ENCODE results near the gene LAMA2. TPM values are rescaled to one million over a fixed set of nuclear protein-coding genes. Genes with fewer than 3 reads are reported as not detected.

LAMA2 gene
- total RNA-seq, 4 donors from 2014 or later, result 115 to 153 (median 134) TPM

DNA sequence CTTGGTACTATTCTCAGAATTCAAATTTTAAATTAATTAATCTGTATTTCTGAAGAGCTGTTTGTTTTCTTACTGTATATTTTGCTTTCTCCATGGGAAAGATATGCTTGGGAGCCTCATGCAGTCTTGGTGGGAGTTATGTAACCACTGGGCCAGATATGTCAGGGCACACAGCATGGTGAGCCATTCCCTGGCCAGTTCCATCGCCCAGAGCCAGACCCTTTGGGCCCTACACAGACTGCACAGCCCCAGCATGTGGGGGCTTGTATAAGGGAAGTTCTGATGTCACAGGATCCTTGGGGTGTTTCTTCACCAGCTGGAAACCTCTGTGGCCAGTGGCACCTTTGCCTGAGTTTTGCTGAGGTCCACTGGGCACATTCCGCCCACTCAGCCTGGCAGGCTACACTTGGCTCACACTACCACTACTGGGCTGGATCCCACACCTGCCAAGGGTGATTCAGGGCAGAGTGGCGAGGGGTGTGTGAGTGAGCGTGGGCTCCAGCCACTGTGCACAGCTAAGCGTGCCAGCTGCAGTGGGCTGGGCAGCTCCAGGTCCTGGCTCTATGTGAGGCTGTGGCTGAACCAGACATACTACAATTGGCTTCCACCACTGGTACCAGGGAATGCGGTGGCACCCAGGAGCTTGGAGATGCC lies 533.5 kb downstream of the LAMA2 start:
- Histone ChIP-seq H3K27me3 (no peaks in the 10 kb centered on the region), H3K4me3 (no peak overlapping the region), H3K9me3 (no peaks in the 10 kb centered on the region), H3K36me3 (peaks cover 0 to 24% (median 0%) of the 10 kb centered on the region in 4 donors), H3K27ac (replicated peaks in 1 of 4) (no peak overlapping the region), H3K4me1 (no peaks in the 10 kb centered on the region)
- intact Hi-C loops (cut with DNase I), result no loop called here
- no peak for DNase-seq (ENCODE audit: extremely low spot score)
- TF ChIP-seq, protein P1, sequence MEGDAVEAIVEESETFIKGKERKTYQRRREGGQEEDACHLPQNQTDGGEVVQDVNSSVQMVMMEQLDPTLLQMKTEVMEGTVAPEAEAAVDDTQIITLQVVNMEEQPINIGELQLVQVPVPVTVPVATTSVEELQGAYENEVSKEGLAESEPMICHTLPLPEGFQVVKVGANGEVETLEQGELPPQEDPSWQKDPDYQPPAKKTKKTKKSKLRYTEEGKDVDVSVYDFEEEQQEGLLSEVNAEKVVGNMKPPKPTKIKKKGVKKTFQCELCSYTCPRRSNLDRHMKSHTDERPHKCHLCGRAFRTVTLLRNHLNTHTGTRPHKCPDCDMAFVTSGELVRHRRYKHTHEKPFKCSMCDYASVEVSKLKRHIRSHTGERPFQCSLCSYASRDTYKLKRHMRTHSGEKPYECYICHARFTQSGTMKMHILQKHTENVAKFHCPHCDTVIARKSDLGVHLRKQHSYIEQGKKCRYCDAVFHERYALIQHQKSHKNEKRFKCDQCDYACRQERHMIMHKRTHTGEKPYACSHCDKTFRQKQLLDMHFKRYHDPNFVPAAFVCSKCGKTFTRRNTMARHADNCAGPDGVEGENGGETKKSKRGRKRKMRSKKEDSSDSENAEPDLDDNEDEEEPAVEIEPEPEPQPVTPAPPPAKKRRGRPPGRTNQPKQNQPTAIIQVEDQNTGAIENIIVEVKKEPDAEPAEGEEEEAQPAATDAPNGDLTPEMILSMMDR (IDR thresholded peaks at IDR 0.05), result no peak
- 75% methylated on average over 1 of the region's 6 CpGs for WGBS

DNA sequence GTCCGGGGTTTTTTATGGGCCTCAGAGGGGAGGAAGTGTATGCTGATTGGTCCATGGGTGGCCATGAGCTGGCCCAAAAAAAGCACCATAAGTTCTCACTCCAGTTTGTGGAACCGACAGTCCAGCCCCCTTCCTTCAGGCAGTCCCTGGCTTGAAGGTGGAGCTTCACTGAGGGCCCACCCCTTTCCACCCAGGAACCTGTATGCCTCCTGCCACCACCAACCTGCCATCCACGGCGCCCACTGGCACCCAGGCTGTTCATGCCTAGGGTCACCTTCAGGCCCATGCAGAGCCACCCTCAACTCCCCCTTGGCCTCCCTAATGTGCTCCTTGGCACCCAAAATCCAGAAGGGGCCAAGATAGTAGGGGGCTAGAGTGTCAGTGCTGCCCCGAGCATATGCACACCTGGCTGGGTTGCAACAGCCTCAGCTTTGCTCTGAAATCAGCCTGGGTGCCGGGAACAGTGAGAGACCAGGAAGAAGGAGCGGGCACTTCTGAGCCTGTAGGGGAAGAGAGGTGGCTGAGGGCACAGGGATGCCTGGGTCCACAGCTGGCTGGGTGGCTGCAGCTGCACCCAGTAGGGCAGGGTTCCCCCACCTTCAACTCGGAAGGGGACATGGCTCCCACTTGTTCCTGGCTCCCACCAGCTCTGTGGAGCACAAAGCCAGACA lies 534.6 kb downstream of the LAMA2 start:
- Histone ChIP-seq H3K4me3 (no peak overlapping the region), H3K27ac (replicated peaks in 1 of 4) (no peak overlapping the region), H3K27me3 (no peaks in the 10 kb centered on the region), H3K36me3 (peaks cover 0 to 34% (median 0%) of the 10 kb centered on the region in 4 donors), H3K9me3 (no peaks in the 10 kb centered on the region), H3K4me1 (no peaks in the 10 kb centered on the region)
- intact Hi-C loops (cut with DNase I), result no loop called here
- DNase-seq (ENCODE audit: extremely low spot score), result no peak
- TF ChIP-seq POLR2AphosphoS5 (IDR thresholded peaks at IDR 0.05) (no peak), EP300 (IDR thresholded peaks at IDR 0.05) (no peak), POLR2A (IDR thresholded peaks at IDR 0.05; ENCODE audit: low read depth) (no peak)
- TF ChIP-seq, protein P1 (IDR thresholded peaks at IDR 0.05), result no peak
- 96% methylated on average over 7 of the region's 8 CpGs for WGBS

DNA sequence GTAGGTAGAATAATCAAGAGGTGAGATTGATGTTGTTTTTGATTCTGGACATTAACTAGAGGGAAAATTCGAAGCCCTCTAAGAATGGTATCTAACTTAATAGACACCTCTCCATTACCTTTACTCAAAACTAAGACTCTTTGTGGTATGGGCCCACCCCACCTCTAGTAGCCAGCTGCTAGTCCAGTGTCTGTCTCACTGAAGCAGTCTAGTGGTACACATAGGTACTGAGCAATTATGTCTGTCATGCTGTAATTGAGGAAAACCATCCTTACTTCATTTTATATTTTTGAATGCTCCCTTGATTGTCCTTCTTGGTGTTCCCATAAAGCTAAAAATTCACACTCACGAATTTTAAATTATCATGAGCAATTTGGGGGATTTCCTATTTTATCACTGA lies 536.4 kb downstream of the LAMA2 start:
- H3K27ac ChIP-seq (replicated peaks in 1 of 4), result no peak overlapping the region
- H3K36me3 ChIP-seq, result peaks cover 0 to 39% (median 0%) of the 10 kb centered on the region in 4 donors
- DNase-seq (ENCODE audit: extremely low spot score), result no peak
- 86% methylated on average over 2 of the region's 2 CpGs for WGBS
- no peak overlapping the region for H3K4me3 ChIP-seq
- no peaks in the 10 kb centered on the region for H3K9me3 ChIP-seq
- intact Hi-C loops (cut with DNase I), result no loop called here
- no peaks in the 10 kb centered on the region for H3K27me3 ChIP-seq
- no peak for TF ChIP-seq EP300 (IDR thresholded peaks at IDR 0.05)
- TF ChIP-seq, protein P1 (IDR thresholded peaks at IDR 0.05), result no peak
- no peak for TF ChIP-seq POLR2AphosphoS5 (IDR thresholded peaks at IDR 0.05)
- TF ChIP-seq POLR2A (IDR thresholded peaks at IDR 0.05; ENCODE audit: low read depth), result no peak
- no peaks in the 10 kb centered on the region for H3K4me1 ChIP-seq

DNA sequence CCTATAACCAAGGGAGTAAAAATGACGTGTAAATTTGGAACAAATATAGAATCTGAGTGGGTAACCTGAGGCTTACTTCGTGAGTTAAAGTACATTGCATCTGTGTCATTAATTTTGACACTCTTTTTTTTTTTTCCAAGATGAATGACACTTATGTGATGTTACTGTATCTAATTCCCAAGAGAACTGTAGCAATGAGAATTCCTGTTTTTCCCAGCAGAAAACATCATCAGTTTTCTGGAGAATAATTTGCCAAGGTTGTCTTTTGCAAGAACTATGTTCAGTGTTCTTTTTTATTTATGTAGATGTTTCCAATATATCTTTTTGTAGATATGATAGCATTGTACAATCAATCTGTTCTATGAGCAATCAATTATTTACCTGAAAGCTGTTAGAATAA lies 543.4 kb downstream of the LAMA2 start:
- TF ChIP-seq EP300 (IDR thresholded peaks at IDR 0.05) (no peak), POLR2A (IDR thresholded peaks at IDR 0.05; ENCODE audit: low read depth) (no peak), POLR2AphosphoS5 (IDR thresholded peaks at IDR 0.05) (no peak)
- TF ChIP-seq, protein P1 (IDR thresholded peaks at IDR 0.05), result no peak
- intact Hi-C loops (cut with DNase I), result no loop called here
- 69% methylated on average over 2 of the region's 2 CpGs for WGBS

More for the DNA sequence above, 543.4 kb downstream of the LAMA2 start:
- no peaks in the 10 kb centered on the region for H3K27me3 ChIP-seq
- H3K9me3 ChIP-seq, result no peaks in the 10 kb centered on the region
- H3K4me3 ChIP-seq, result no peak overlapping the region
- no peak for DNase-seq (ENCODE audit: extremely low spot score)
- H3K36me3 ChIP-seq, result peaks cover 0 to 51% (median 6%) of the 10 kb centered on the region in 4 donors
- H3K27ac ChIP-seq (replicated peaks in 1 of 4), result no peak overlapping the region
- H3K4me1 ChIP-seq, result no peaks in the 10 kb centered on the region
